Mesenchymal stem cell (in vitro differentiated cells and primary cell): ENCODE results near the gene ANKRD55.
A peak's percentile ranks its signal among the peaks of the same experiment; 100 is the strongest.
"Not testable (repeated sequence)": the region's sequence is repeated elsewhere in the genome, so short reads cannot be mapped to it uniquely, and the experiment has no call there.

ENCODE experiments used
- DNase-seq: peaks from one replicate; pipeline ENCODE4 v3.0.0-alpha.2; 2013
- H2AFZ ChIP-seq: one replicate; pipeline ENCODE4 v1.6.1; 2013; ENCODE audit warnings: low read depth, mild to moderate bottlenecking, control low read depth, inconsistent platforms, low read length, moderate library complexity
- H2AK5ac ChIP-seq: 2 replicates; pipeline ENCODE4 v1.6.1; 2013; ENCODE audit warnings: low read length, moderate library complexity, mild to moderate bottlenecking, inconsistent platforms; ENCODE audit not compliant: severe bottlenecking
- H2BK120ac ChIP-seq: one replicate; pipeline ENCODE4 v1.6.1; 2013; ENCODE audit warnings: low read depth, mild to moderate bottlenecking, inconsistent platforms, low read length, moderate library complexity
- H2BK12ac ChIP-seq, 2 experiments: one replicate each; pipeline ENCODE4 v1.6.1; 2013; ENCODE audit warnings: inconsistent platforms in 2 of 2, low read length in 2 of 2, mild to moderate bottlenecking in 2 of 2, moderate library complexity in 2 of 2, control low read depth in 1 of 2
- H2BK15ac ChIP-seq: one replicate; pipeline ENCODE4 v1.6.1; 2013; ENCODE audit warnings: mild to moderate bottlenecking, low read depth, inconsistent platforms; ENCODE audit not compliant: poor library complexity, severe bottlenecking
- H2BK5ac ChIP-seq: 2 replicates; pipeline ENCODE4 v1.6.1; 2013; ENCODE audit warnings: low read depth, mild to moderate bottlenecking, low read length, control low read depth, inconsistent platforms; ENCODE audit not compliant: poor library complexity, severe bottlenecking
- H3K14ac ChIP-seq, 2 experiments: one replicate each; pipeline ENCODE4 v1.6.1; 2013; ENCODE audit warnings: inconsistent platforms in 2 of 2, low read length in 2 of 2, control low read depth in 1 of 2, mild to moderate bottlenecking in 1 of 2, moderate library complexity in 1 of 2
- H3K18ac ChIP-seq, 2 experiments: one replicate each; pipeline ENCODE4 v1.6.1; 2013; ENCODE audit warnings: inconsistent platforms in 2 of 2, low read length in 2 of 2, control low read depth in 1 of 2, low read depth in 1 of 2, mild to moderate bottlenecking in 1 of 2
- H3K23ac ChIP-seq, 2 experiments: one replicate each; pipeline ENCODE4 v1.6.1; 2013; ENCODE audit warnings: inconsistent platforms in 2 of 2, low read length in 2 of 2, mild to moderate bottlenecking in 2 of 2, moderate library complexity in 2 of 2, control low read depth in 1 of 2
- H3K27ac ChIP-seq: 2 replicates; pipeline ENCODE4 v1.5.1; 2013; ENCODE audit warnings: mild to moderate bottlenecking, moderate library complexity, low read length, control low read depth, inconsistent platforms; ENCODE audit not compliant: poor library complexity, severe bottlenecking
- H3K27me3 ChIP-seq, 2 experiments: 2 replicates each; pipeline versions ENCODE4 v1.6.1 to v1.7.0; 2013; ENCODE audit warnings: low read length in 2 of 2, mild to moderate bottlenecking in 2 of 2, moderate library complexity in 2 of 2, control low read depth in 1 of 2, inconsistent platforms in 1 of 2; ENCODE audit not compliant: control insufficient read depth in 1 of 2, insufficient read depth in 1 of 2
- H3K36me3 ChIP-seq, 2 experiments: 2 replicates each; pipeline versions ENCODE4 v1.6.1 to v1.7.0; 2013; ENCODE audit warnings: low read length in 2 of 2, control low read depth in 1 of 2, inconsistent platforms in 1 of 2, low read depth in 1 of 2, mild to moderate bottlenecking in 1 of 2; ENCODE audit not compliant: insufficient read depth in 2 of 2, control insufficient read depth in 1 of 2
- H3K4ac ChIP-seq, 2 experiments: one replicate each; pipeline ENCODE4 v1.6.1; 2013; ENCODE audit warnings: inconsistent platforms in 2 of 2, low read length in 2 of 2, mild to moderate bottlenecking in 2 of 2, moderate library complexity in 2 of 2, control low read depth in 1 of 2, low read depth in 1 of 2
- H3K4me1 ChIP-seq: 2 replicates; pipeline ENCODE4 v1.6.1; 2013; ENCODE audit warnings: low read depth, low read length, control low read depth; ENCODE audit not compliant: control insufficient read depth, insufficient read depth
- H3K4me2 ChIP-seq: 2 replicates; pipeline ENCODE4 v1.6.1; 2013; ENCODE audit warnings: low read length, mild to moderate bottlenecking, inconsistent platforms; ENCODE audit not compliant: poor library complexity, severe bottlenecking
- H3K4me3 ChIP-seq, 2 experiments: 2 replicates each; pipeline versions ENCODE4 v1.5.1 to v1.7.0; 2013; ENCODE audit warnings: low read length in 2 of 2, mild to moderate bottlenecking in 2 of 2, control low read depth in 1 of 2, low read depth in 1 of 2; ENCODE audit not compliant: insufficient read depth in 1 of 2
- H3K79me1 ChIP-seq: replicated peaks from 2 replicates; pipeline ENCODE4 v1.6.1; 2013; ENCODE audit warnings: mild to moderate bottlenecking, control low read depth, low read length, inconsistent platforms; ENCODE audit not compliant: poor library complexity, severe bottlenecking
- H3K9ac ChIP-seq: 2 replicates; pipeline ENCODE4 v1.7.0; 2013; ENCODE audit warnings: mild to moderate bottlenecking, low read length, moderate library complexity
- H3K9me3 ChIP-seq: 2 replicates; pipeline ENCODE4 v1.7.0; 2013; ENCODE audit warnings: mild to moderate bottlenecking, low read length; ENCODE audit not compliant: control insufficient read depth
- H4K8ac ChIP-seq: one replicate; pipeline ENCODE4 v1.6.1; 2013; ENCODE audit warnings: inconsistent platforms, mild to moderate bottlenecking, low read length, moderate library complexity
- H4K91ac ChIP-seq: one replicate; pipeline ENCODE4 v1.6.1; 2013; ENCODE audit warnings: mild to moderate bottlenecking, low read length, inconsistent platforms
- WGBS: methylation state at CpG from one replicate; pipeline ENCODE4 v1.1.7; 2013; ENCODE audit warnings: mixed read lengths; 5-methylcytosine and 5-hydroxymethylcytosine counted together

The ANKRD55 gene

GRCh38 chr5:56223298-56223697 is 9.8 kb downstream of the ANKRD55 start:
- H2AFZ ChIP-seq, H3K4me2 ChIP-seq, H3K23ac ChIP-seq, H3K9me3 ChIP-seq, H3K27ac ChIP-seq, H2BK5ac ChIP-seq, H3K9ac ChIP-seq, H2BK12ac ChIP-seq, H3K79me1 ChIP-seq, H4K8ac ChIP-seq, H3K4me1 ChIP-seq, H3K27me3 ChIP-seq, H3K4ac ChIP-seq, H4K91ac ChIP-seq, H2BK120ac ChIP-seq, H2BK15ac ChIP-seq, H2AK5ac ChIP-seq, DNase-seq, H3K4me3 ChIP-seq, H3K14ac ChIP-seq, H3K18ac ChIP-seq, H3K36me3 ChIP-seq: not testable (repeated sequence)

GRCh38 chr5:56221601-56222000 is 11.5 kb downstream of the ANKRD55 start:
- not testable (repeated sequence) for H3K36me3 ChIP-seq, H3K9ac ChIP-seq, H3K27me3 ChIP-seq, H3K4ac ChIP-seq, H3K27ac ChIP-seq, H3K4me2 ChIP-seq, H3K23ac ChIP-seq, H3K9me3 ChIP-seq, H3K18ac ChIP-seq, H3K4me1 ChIP-seq, H2AK5ac ChIP-seq, H2BK15ac ChIP-seq, H3K79me1 ChIP-seq, H2BK12ac ChIP-seq, H3K14ac ChIP-seq, H4K91ac ChIP-seq, H2AFZ ChIP-seq, H4K8ac ChIP-seq, H2BK5ac ChIP-seq, H3K4me3 ChIP-seq, H2BK120ac ChIP-seq, DNase-seq
- WGBS = 86% methylated on average over 6 of the region's 6 CpGs

GRCh38 chr5:56215019-56215830 is 17.9 kb downstream of the ANKRD55 start:
- no peak overlapping the region for H4K8ac ChIP-seq
- no peaks in the 10 kb centered on the region for H3K36me3 ChIP-seq
- DNase-seq = no peak
- H2BK5ac ChIP-seq = no peak overlapping the region
- H2BK12ac ChIP-seq = peak overlapping the region in 1 of 2 experiments; percentile 84
- no peak overlapping the region for H3K4me3 ChIP-seq
- no peak overlapping the region for H2BK120ac ChIP-seq
- no peak overlapping the region for H3K18ac ChIP-seq
- H2BK15ac ChIP-seq = no peak overlapping the region
- no peak overlapping the region for H3K23ac ChIP-seq
- WGBS = 92% methylated on average over 7 of the region's 7 CpGs
- H3K9me3 ChIP-seq = peaks cover 15% of the 10 kb centered on the region
- no peak overlapping the region for H3K27ac ChIP-seq
- H3K27me3 ChIP-seq = no peaks in the 10 kb centered on the region
- H2AFZ ChIP-seq = no peak overlapping the region
- peak overlapping the region in 1 of 2 experiments; percentile 71 for H3K14ac ChIP-seq
- no peak overlapping the region for H2AK5ac ChIP-seq
- peak overlapping the region in 1 of 2 experiments; percentile 73 for H3K4ac ChIP-seq
- no peak overlapping the region for H3K9ac ChIP-seq
- no peak overlapping the region for H4K91ac ChIP-seq
- no peak overlapping the region for H3K4me2 ChIP-seq
- no peaks in the 10 kb centered on the region for H3K79me1 ChIP-seq
- peaks cover 3% of the 10 kb centered on the region for H3K4me1 ChIP-seq

- not testable (repeated sequence) for H3K14ac ChIP-seq, H3K23ac ChIP-seq, H3K36me3 ChIP-seq, H4K8ac ChIP-seq, H4K91ac ChIP-seq, H3K18ac ChIP-seq, DNase-seq, H3K9ac ChIP-seq, H3K4ac ChIP-seq, H2BK12ac ChIP-seq, H2AFZ ChIP-seq, H3K27ac ChIP-seq, H3K4me3 ChIP-seq, H3K4me2 ChIP-seq, H2BK120ac ChIP-seq, H3K27me3 ChIP-seq, H3K4me1 ChIP-seq, H2BK15ac ChIP-seq, H3K79me1 ChIP-seq, H2AK5ac ChIP-seq
- WGBS = 67% methylated on average over 2 of the region's 4 CpGs
- H3K9me3 ChIP-seq = peaks cover 15% of the 10 kb centered on the region
- peak overlapping the region; percentile 24 for H2BK5ac ChIP-seq
These were observed 19.1 kb downstream of the ANKRD55 start for GRCh38 chr5:56213886-56214535.
